ENCODE data around the gene PREX1.

PREX1 gene

GRCh38 chr20:48619126-48620101 lies 208.4 kb downstream of the PREX1 start:
- no peak for DNase-seq (ENCODE audit: low spot score)
- no peak for TF ChIP-seq CTCF (IDR thresholded peaks at IDR 0.05; ENCODE audit: extremely low read depth, missing control alignments)

GRCh38 chr20:48618631-48619030 lies 209.2 kb downstream of the PREX1 start:
- DNase-seq (ENCODE audit: low spot score), result no peak
- no peak for TF ChIP-seq CTCF (IDR thresholded peaks at IDR 0.05; ENCODE audit: extremely low read depth, missing control alignments)

- no peak for DNase-seq (ENCODE audit: low spot score)
- no peak for TF ChIP-seq CTCF (IDR thresholded peaks at IDR 0.05; ENCODE audit: extremely low read depth, missing control alignments)
Observed at GRCh38 chr20:48618052-48618451, 209.7 kb downstream of the PREX1 start.

GRCh38 chr20:48617481-48617880 lies 210.3 kb downstream of the PREX1 start:
- no peak for TF ChIP-seq CTCF (IDR thresholded peaks at IDR 0.05; ENCODE audit: extremely low read depth, missing control alignments)
- DNase-seq (ENCODE audit: low spot score), result no peak

- no peak for DNase-seq (ENCODE audit: low spot score)
- no peak for TF ChIP-seq CTCF (IDR thresholded peaks at IDR 0.05; ENCODE audit: extremely low read depth, missing control alignments)
Observed at GRCh38 chr20:48616481-48616880, 211.3 kb downstream of the PREX1 start.

GRCh38 chr20:48615871-48616270 lies 211.9 kb downstream of the PREX1 start:
- TF ChIP-seq CTCF (IDR thresholded peaks at IDR 0.05; ENCODE audit: extremely low read depth, missing control alignments), result no peak
- DNase-seq (ENCODE audit: low spot score), result no peak

GRCh38 chr20:48614593-48615274 lies 213.1 kb downstream of the PREX1 start:
- DNase-seq (ENCODE audit: low spot score), result no peak

More at GRCh38 chr20:48614593-48615274, 213.1 kb downstream of the PREX1 start:
- TF ChIP-seq CTCF (IDR thresholded peaks at IDR 0.05; ENCODE audit: extremely low read depth, missing control alignments), result no peak

Measured in GM20000 (cell line).